GM19463 (cell line): Measurements from ENCODE around the gene IL2RG.

ENCODE experiments used
- ATAC-seq: cut with Tn5 transposase; IDR thresholded peaks from one replicate; pipeline ENCODE4 v1.9.1; 2021; ENCODE audit warnings: mild to moderate bottlenecking, moderate library complexity; ENCODE audit not compliant: unreplicated experiment

IL2RG gene

GRCh38 chrX:71081330-71082123 is 29.9 kb downstream of the IL2RG start:
- ATAC-seq: no peak

- ATAC-seq: no peak
Observed at GRCh38 chrX:71070531-71070930, 40.8 kb downstream of the IL2RG start.

- ATAC-seq: peak; percentile 94
Observed at GRCh38 chrX:71068044-71068918, 43.1 kb downstream of the IL2RG start, which contains the start of gene SNX12. Gene SNX12 (minus strand): TSS chrX:71068334. CDS start chrX:71068306, 28 bp downstream.

GRCh38 chrX:71067712-71068043 is 43.7 kb downstream of the IL2RG start:
- ATAC-seq: no peak

GRCh38 chrX:71067089-71067488 is 44.3 kb downstream of the IL2RG start:
- ATAC-seq: no peak

GRCh38 chrX:71060127-71060526 is 51.2 kb downstream of the IL2RG start:
- ATAC-seq: no peak

GRCh38 chrX:71057848-71058530 is 53.4 kb downstream of the IL2RG start:
- ATAC-seq: no peak
